MV-4-11 (cell line): ENCODE data around the gene GSTP1.
"Not testable (repeated sequence)": the region's sequence is repeated elsewhere in the genome, so short reads cannot be mapped to it uniquely, and the experiment has no call there.

ENCODE experiments used
- DNase-seq: peaks from one replicate; lab custom pipeline; 2025; lab: John Stamatoyannopoulos, UW

GSTP1 gene

DNA sequence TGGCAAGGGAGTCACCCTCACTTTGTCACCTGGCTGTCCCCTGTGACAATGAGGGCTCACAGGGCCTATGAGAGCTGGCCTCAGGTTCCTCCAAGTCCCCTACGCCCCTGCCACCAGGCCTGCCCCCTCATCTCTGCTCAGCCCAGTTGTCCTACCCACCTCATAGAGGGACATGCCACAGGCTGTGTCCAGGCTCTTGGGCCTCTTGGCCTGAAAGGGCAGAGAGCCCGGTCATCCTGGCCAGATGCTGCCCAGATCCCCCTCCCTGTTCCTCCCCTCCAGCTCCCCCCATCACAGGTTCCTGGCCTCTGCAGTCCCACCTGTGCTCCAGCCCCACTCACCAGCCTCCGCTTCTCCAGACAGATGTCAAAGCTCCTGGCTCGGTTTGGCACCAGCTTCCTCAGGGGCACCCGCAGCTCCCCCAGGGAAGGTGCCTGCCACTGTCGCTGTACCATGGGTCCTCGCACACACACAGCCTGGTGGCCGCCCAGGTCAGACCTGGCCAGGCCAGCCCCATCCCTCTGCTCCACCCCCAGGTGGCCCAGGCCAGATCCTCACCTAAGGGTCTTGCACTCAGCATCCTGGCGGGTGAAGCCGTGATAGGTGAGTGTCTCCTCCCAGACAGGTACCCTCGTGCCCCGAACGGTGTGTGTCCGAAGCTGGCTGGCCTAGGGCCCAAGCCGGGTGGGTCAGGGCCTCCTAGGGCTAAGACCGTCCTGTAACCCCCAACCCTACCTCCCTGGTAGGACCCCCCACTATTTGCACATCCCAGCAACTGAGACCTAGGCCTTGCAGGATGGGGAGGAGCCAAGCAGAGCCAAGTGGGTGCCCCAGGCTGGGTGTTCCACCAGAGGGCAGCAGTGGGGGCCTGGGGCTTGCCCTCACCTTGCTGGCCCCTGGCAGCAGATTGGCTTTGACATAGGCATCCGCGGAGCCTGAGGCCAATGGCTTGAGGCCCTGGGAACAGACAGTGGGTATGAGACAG is 31.4 kb downstream of the GSTP1 start:
- peak; percentile 21 for DNase-seq

DNA sequence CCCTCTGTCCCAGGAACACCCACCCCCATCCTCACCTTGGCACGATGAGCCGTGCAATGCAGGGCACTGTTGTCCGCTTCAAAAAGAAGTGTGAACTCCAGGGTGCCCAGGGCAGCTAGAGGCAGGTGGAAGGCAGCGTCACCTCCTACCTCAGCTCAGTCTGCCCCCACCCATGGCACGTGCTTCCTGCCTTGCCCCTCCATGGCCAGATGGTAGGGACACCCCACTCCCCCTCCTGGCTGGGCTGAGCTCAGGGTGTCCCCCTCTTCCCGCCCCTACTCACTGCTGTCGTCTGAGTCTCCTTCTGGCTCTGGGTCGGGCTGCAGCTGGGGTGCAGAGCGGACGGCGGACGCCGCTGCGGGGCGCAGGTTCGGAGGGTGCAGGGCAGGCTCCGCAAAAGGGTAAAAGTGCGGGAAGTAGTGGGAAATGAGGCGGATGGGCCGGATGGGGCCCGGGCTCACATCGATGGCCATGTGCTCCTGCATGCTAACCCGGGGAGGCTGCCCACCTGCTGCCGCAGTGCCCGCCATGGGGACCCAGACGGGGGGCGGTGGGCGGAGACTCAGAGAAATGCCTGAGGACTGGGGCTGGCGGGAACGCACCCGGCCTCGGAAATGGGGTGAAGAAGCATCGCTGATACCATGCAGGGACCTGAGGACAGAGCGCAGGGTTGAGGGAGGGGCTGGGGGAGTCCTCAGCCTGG is 32.3 kb downstream of the GSTP1 start:
- no peak for DNase-seq

DNA sequence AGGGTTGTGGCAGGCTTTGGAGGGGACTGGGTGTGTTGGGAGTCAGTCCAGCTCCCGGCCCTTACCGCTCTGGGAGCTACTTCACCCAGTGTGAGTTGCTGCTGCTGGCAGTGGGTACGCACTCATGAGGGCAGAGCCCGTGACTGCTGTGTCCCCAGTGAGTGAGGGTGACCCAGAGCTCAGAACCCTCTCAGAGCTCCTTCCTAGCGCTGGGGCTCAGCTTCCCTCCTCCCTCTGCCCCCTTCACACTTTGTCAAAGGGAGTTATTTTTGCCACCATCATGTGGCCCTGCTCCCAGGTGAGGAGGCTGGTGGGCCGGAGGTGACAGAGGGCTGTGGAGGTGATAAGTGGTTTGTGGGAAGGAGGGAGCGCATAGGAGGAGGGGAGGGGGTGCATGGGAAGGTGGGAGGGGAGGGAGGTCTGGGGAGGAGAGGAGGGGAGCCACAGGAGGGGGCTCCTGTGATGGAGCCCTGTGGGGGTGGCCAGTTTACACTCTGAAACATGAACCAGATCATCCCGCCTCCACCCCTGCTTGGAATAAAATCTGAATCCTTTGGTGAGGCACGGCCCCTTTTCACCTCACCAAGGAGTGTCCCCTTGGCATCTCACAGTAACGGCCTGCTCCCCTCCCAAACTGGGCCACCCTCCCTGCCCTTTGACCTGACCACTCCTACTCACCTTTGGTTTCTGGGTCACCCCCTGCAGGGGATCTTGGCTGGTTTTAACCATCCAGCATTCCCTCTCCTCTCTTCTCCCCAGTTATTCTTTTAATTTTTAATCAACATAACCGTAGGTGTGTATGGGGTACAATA is 33.0 kb downstream of the GSTP1 start:
- DNase-seq: no peak

DNA sequence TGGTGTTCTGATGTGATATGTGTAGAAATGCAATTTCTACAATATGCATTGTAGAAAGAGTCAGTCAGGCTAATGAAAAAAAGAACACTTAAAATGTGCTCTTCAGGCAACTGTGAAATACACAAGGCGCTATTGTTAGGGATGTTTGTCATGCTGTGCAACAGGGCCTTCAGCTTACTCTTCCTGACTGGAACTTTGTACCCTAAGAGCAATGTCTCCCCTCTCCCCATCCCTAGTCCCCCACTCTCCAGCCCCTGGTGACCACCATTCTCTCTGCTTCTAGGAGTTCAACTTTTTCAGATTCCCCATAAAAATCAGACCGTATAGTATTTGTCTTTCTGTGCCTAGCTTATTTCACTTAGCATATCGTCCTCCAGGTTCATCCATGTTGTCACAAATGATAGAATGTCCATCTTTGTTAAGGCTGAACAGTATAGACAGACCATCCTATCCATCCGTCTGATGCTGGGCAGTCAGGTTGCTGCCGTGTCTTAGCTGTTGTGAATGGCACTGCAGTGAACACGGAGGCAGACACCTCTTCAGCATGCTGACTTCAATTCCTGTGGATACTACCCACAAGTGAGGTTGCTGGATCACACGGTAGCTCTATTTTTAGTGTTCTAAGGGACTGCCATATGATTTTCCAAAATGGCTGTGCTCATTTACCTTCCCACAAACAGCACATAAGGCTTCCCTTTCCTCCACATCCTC is 33.8 kb downstream of the GSTP1 start:
- DNase-seq: no peak

DNA sequence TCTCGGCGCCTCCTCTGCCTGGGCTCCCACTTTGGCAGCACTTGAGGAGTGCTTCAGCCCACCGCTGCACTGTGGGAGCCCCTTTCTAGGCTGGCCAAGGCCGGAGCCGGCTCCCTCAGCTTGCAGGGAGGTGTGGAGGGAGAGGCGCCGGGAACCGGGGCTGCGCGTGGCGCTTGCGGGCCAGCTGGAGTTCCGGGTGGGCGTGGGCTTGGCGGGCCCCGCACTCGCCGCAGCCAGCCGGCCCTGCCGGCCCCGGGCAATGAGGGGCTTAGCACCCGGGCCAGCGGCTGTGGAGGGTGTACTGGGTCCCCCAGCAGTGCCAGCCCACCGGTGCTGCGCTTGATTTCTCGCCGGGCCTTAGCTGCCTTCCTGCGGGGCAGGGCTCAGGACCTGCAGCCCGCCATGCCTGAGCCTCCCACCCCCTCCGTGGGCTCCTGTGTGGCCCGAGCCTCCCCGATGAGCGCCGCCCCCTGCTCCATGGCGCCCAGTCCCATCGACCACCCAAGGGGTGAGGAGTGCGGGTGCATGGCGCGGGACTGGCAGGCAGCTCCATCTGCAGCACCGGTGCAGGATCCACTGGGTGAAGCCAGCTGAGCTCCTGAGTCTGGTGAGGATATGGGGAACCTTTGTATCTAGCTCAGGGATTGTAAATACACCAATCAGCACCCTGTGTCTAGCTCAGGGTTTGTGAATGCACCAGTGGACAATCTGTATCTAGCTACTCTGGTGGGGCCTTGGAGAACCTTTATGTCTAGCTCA is 35.5 kb downstream of the GSTP1 start:
- not testable (repeated sequence) for DNase-seq

DNA sequence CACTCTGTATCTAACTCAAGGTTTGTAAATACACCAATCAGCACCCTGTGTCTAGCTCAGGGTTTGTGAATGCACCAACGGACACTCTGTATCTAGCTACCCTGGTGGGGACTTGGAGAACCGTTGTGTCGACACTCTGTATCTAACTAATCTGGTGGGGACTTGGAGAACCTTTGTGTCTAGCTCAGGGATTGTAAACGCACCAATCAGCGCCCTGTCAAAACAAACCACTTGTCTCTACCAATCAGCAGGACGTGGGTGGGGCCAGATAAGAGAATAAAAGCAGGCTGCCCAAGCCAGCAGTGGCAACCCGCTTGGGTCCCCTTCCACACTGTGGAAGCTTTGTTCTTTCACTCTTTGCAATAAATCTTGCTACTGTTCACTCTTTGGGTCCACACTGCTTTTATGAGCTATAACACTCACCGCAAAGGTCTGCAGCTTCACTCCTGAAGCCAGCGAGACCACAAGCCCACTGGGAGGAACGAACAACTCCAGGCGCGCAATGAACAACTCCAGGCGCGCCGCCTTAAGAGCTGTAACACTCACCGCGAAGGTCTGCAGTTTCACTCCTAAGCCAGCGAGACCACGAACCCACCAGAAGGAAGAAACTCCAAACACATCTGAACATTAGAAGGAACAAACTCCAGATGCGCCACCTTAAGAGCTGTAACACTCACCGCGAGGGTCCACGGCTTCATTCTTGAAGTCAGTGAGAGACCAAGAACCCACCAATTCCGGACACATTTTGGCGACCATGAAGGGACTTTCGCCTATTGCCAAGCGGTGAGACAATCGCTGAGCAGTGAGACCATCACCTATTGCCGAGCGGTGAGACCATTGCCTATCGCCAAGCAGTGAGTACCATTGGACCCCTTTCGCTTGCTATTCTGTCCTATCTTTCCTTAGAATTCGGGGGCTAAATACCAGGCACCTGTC is 36.3 kb downstream of the GSTP1 start:
- DNase-seq: not testable (repeated sequence)

DNA sequence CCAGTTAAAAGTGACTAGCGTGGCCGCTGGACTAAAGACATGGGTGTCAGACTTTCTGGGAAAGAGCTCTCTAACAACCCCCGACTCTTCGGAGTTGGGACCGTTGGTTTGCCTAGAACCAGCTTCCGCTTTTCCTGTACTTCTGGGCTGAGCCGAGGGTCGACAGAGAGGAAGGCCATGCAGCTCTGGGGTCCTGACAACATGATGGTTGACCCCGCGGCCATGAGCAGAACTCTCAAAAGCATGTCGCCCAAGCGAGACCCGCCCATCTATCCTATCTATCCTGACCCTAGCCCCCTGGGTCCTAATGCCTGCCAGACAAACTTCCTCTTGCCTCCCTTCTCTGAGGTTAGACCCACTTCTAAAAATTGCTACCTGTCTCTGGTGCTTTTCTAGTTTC is 37.0 kb downstream of the GSTP1 start:
- DNase-seq: not testable (repeated sequence)

DNA sequence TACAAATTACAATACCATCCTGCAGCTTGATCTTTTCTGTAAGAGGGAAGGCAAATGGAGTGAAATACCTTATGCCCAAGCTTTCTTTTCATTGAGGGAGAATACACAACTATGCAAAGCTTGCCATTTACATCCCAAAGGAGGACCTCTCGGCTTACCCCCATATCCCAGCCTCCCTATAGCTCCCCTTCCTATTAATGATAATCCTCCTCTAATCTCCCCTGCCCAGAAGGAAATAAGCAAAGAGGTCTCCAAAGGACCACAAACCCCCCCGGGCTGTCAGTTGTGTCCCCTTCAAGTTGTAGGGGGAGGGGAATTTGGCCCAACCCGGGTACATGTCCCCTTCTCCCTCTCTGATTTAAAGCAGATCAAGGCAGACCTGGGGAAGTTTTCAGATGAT is 38.3 kb downstream of the GSTP1 start:
- not testable (repeated sequence) for DNase-seq

DNA sequence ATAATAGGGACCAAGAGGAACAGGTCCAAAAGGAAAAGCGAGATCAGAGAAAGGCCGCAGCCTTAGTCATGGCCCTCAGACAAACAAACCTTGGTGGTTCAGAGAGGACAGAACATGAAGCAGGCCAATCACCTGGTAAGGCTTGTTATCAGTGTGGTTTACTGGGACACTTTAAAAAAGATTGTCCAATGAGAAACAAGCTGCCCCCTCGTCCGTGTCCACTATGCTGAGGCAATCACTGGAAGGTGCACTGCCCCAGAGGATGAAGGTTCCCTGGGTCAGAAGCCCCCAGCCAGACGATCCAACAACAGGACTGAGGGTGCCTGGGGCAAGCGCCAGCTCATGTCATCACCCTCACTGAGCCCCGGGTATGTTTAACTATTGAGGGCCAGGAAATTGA is 39.3 kb downstream of the GSTP1 start:
- not testable (repeated sequence) for DNase-seq

DNA sequence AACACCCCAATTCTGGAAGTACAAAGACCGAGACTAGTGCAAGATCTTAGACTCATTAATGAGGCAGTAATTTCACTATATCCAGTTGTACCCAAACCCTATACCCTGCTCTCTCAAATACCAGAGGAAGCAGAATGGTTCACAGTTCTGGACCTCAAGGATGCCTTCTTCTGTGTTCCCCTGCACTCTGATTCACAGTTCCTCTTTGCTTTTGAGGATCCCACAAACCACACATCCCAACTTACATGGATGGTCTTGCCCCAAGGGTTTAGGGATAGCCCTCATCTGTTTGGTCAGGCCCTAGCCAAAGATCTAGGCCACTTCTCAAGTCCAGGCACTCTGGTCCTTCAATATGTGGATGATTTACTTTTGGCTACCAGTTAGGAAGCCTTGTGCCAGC is 40.2 kb downstream of the GSTP1 start:
- DNase-seq: peak; percentile 52

DNA sequence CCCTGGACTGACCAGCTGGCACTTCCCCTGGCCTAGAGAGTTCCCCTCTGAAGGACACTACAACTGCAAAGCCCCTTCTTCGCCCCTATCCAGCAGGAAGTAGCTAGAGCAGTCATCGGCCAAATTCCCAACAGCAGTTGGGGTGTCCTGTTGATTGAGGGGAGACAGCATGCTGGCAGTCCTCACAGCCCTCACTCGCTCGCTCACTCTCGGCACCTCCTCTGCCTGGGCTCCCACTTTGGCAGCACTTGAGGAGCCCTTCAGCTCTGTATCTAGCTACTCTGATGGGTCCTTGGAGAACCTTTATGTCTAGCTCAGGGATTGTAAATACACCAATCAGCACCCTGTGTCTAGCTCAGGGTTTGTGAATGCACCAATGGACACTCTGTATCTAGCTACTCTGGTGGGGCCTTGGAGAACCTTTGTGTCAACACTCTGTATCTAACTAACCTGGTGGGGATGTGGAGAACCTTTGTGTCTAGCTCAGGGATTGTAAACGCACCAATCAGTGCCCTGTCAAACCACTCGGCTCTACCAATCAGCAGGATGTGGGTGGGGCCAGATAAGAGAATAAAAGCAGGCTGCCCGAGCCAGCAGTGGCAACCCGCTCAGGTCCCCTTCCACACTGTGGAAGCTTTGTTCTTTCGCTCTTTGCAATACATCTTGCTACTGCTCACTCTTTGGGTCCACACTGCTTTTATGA is 42.7 kb downstream of the GSTP1 start:
- DNase-seq: not testable (repeated sequence)

DNA sequence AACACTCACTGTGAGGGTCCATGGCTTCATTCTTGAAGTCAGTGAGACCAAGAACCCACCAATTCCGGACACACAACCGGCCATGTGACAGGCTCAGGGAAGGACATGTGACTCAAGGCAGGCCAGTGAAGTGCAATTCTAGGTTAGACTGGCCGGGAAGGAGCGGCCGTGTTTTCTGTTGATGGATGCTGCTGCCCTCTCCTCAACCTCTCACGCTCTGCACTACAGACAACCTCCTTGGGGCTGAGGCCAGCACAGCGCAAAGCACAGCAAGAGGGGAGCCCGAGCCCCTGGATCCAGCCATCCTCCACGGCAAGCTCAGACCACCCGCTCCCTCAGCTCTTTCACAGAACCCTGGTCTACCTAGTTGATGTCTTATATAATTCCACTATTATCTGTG is 43.4 kb downstream of the GSTP1 start:
- no peak for DNase-seq

DNA sequence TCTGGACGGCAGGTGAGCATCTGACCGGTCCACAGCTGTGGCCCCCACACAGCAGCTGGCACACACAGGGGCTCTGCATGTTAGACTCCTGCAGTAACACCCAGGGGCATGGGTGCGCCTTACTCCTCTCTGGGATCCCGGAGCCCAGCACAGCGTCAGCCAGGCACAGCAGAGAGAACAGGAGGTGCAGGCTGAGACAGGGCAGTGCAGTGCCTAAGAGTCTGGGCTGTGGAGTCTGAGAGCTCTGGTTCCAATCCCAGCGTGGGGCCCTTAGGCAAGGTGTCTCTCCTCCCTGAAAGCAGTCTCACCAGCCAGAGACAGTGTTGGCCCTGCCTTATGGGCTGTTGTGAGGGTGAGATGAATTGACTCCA is 43.8 kb downstream of the GSTP1 start:
- DNase-seq: no peak

DNA sequence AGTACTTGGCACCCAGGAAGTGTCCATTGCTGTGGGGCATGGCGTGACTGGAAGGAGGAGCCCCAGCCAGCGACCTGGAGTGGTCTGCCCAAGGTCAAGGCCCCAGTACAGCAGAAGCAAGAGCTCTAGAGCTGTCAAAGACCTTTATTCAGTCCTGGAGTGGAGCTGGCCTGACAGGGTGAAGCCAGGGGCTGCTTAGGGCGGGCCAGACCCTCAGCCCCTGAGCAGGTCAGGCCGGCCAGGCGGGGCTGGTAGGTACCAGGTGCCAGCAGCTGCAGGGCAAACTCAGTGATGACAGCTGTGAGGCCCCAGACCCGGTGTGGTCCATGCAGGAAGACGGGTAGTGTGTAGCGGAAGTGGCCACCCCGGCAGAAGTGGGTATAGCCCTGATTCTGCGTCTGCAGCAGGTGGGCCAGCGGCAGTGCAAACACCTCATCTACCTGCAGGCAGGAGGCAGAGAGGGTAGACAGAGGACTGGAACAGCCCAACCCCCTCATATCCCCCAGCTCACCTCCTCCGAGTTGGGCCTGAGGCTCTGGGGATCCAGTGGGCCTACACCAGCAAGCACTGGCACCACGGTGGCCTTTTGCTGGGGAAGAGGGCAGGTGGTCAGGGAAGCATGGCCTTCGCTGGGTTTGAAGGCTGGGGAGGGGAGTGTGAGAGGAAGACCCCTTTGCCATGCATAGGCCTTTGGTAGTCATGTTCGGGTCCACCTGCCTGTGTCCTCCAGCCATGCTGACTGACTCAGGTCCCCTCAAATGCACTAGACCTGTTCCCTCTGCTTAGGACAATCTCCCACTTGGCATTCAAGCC is 44.4 kb downstream of the GSTP1 start:
- no peak for DNase-seq

DNA sequence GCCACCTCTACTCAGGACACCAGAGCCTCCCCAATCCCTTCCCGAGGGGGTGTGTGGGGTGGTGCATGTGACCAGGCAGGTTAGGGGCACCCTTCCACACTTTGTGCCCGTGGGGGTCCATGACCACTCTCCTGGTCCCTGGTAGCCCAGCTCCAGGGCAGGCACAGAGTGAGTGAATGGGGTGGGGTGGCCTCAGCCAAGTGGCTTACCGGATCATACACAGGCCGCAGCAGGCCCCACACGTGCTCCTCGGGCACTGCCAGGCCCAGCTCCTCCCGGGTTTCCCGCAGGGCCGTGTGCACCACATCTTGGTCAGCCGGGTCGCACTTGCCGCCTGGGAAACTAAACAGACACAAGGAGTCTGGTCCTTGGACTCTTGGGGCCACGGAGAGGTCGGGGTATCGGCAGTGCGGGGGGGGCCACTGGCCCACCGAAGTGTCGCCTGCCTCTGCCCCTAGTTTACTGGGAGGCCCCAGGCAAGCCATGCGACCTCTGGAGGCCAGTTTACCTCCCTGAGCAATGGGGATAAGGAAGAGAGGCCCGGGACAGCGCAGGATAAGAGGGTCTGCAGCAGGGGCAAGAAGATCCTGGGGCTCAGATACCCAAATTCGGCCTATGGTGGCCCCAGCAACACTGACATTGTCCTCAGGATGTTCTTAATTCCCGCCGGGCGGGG is 45.2 kb downstream of the GSTP1 start:
- DNase-seq: no peak

DNA sequence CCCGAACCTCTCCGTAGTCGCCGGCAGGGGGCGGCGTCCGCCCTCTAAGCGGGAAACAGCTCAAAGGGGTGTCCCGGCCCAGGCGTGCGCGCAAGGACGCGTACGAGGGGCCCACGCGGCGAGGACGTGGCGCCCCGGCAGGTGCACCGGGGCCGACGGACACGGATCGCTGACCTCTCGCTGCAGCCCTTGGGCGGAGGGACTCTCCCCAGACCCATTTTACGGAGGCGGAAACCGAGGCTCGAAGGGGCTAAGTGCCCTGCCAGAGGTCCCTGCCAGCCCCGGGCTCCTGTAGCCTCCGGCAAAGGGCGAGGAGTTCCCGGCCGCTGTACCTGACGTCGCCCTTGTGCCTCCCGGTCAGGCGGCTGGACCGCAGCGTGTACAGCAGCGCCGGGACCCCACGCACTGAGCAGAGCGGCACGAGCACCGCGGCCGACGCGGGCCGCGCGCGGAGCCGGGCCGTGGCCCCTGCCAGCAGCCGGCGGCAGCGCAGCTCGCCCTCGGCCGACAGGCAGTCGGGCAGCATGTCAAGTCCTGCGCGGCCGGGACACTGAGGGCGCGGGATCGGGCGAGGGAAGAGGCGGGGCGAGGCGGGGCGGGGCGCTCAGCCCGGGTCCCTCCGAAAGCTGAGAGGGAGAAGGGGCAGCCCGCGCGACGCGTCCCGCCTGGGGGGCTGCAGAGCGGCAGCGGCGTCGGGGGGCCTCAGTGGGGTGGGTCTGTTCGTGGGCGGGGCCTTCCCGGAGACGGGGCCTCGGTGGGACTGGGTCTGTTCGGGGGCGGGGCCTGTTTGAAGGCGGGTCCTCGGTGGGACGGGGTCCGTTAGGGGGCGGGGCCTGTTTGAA is 46.0 kb downstream of the GSTP1 start, which contains the start of gene NUDT8:
Gene NUDT8 (minus strand): TSS at position 552 of the 842 bp plus-strand sequence. CDS start 26 bp downstream, at position 526.
- peak; percentile 80 for DNase-seq
